ENCODE results near the gene CSF2RB. TPM values are rescaled to one million over a fixed set of nuclear protein-coding genes. Genes with fewer than 3 reads are reported as not detected.

CSF2RB gene
- total and polyA plus RNA-seq, 12 donors: 0.55 to 12.4 (median 4.4) TPM

DNA sequence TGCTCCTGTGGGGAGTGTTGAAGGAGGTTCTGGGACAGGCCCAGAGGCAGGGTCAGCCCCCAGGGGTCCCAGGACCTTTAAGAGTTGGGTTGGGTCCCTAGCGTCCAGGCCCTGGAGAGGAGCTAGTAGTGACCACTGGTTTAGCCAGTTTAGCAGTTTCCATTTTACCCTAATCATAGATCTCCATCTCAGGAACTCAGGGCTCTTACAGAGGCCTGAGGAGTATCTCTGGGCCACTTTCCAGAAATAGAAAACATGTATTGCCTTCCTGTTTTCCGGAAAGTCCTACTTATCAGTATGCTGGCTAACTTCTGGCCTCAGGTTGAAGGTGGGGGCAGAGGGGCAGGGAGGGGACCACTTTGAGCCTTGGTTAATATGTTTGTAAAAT lies 39.1 kb upstream of the CSF2RB start:
- H3K36me3 ChIP-seq (replicated peaks in 1 of 2): no peaks in the 10 kb centered on the region
- WGBS, 4 donors: 55 to 93% (median 72%) methylated on average over 1 to 2 of the region's 2 CpGs

DNA sequence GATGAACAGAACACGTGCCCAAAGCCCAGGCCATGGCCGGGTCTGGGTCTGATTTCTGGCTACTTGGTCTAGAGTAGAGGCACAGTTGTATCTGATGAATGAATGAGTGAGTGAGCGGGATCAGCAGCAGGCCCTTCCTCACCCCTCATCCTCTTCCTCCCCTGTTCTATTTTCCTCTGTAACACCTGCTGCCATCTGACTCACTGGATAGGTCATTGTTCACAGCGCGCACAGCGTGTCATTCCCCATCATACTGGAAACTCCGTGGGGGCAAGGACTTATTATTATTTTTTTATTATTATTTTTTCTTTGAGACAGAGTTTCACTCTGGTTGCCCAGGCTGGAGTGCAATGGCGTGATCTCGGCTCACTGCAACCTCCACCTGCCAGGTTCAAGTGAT lies 38.7 kb upstream of the CSF2RB start:
- TF ChIP-seq, protein P1, sequence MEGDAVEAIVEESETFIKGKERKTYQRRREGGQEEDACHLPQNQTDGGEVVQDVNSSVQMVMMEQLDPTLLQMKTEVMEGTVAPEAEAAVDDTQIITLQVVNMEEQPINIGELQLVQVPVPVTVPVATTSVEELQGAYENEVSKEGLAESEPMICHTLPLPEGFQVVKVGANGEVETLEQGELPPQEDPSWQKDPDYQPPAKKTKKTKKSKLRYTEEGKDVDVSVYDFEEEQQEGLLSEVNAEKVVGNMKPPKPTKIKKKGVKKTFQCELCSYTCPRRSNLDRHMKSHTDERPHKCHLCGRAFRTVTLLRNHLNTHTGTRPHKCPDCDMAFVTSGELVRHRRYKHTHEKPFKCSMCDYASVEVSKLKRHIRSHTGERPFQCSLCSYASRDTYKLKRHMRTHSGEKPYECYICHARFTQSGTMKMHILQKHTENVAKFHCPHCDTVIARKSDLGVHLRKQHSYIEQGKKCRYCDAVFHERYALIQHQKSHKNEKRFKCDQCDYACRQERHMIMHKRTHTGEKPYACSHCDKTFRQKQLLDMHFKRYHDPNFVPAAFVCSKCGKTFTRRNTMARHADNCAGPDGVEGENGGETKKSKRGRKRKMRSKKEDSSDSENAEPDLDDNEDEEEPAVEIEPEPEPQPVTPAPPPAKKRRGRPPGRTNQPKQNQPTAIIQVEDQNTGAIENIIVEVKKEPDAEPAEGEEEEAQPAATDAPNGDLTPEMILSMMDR (IDR thresholded peaks at IDR 0.05): no peak
- TF ChIP-seq POLR2A (IDR thresholded peaks at IDR 0.05): no peak
- Histone ChIP-seq H3K4me3 (no peak overlapping the region), H3K36me3 (replicated peaks in 1 of 2) (no peaks in the 10 kb centered on the region), H3K27me3 (no peaks in the 10 kb centered on the region), H3K27ac (no peak overlapping the region), H3K4me1 (replicated peaks in 1 of 2) (no peaks in the 10 kb centered on the region), H3K9me3 (replicated peaks in 1 of 3) (no peaks in the 10 kb centered on the region)
- 80 to 93% (median 90%) methylated on average over 9 of the region's 9 CpGs for WGBS, 4 donors
- intact Hi-C loops (cut with DNase I): loop anchor here (5.0 to 10.0 kb wide), 3 partner anchors 103 to 170 kb away; no protein-coding TSS in a partner anchor
- no peak for DNase-seq

More for the DNA sequence above, 39.1 kb upstream of the CSF2RB start:
- Histone ChIP-seq H3K27me3 (no peaks in the 10 kb centered on the region), H3K9me3 (replicated peaks in 1 of 3) (no peaks in the 10 kb centered on the region), H3K4me1 (replicated peaks in 1 of 2) (no peaks in the 10 kb centered on the region), H3K27ac (peak overlapping the region in 1 of 5 donors; percentile 72), H3K4me3 (no peak overlapping the region)
- no peak for DNase-seq
- TF ChIP-seq POLR2A (IDR thresholded peaks at IDR 0.05): no peak
- TF ChIP-seq, protein P1 (IDR thresholded peaks at IDR 0.05): no peak
- intact Hi-C loops (cut with DNase I): loop anchor here (5.0 to 10.0 kb wide), 2 partner anchors 103 to 170 kb away; no protein-coding TSS in a partner anchor

DNA sequence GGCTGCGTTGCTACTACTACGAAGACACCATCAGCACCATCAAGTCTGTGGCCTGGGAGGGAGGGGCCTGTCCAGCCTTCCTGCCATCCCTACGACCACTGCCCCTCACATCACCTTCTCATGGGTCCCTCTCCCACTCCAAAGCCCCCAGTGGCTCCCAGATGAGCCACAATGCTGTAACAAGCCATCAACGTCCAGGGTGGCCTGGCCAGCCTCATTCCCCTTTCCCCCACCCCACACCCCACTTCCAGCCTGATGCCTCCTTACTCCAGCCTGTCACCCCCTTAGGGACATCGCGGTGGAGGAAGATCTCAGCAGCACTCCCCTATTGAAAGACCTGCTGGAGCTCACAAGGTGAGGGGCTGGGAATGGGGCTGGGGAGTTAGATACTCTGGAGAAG lies 37.7 kb upstream of the CSF2RB start:
- Histone ChIP-seq H3K4me1 (replicated peaks in 1 of 2) (no peaks in the 10 kb centered on the region), H3K4me3 (no peak overlapping the region), H3K27me3 (no peaks in the 10 kb centered on the region), H3K9me3 (replicated peaks in 1 of 3) (no peaks in the 10 kb centered on the region), H3K27ac (no peak overlapping the region), H3K36me3 (replicated peaks in 1 of 2) (no peaks in the 10 kb centered on the region)
- DNase-seq: no peak
- WGBS, 4 donors: 79 to 83% (median 81%) methylated on average over 5 to 6 of the region's 6 CpGs
- intact Hi-C loops (cut with DNase I): loop anchor here in 1 of 2 donors (5.0 to 10.0 kb wide), 2 partner anchors 107 to 169 kb away; no protein-coding TSS in a partner anchor
- no peak for TF ChIP-seq POLR2A (IDR thresholded peaks at IDR 0.05)
- TF ChIP-seq, protein P1 (IDR thresholded peaks at IDR 0.05): no peak

DNA sequence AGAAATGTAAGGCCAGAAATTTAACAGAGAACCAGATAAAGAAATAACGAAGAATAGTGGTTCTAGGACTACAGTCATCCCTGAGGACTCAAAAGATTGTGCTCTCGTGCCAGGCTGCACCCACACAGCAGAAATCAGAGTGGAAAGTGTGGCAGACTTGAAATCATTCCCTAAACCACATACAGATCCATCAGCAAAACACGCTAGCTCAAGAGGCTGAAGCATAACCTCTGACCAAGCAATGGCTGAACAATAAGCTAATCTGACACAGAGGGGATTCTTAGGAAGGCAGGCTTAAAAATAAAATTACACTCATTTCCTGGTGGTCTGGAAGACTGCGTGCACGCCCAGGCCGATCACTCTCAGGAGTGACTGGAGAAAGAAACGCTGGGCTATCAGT lies 33.7 kb upstream of the CSF2RB start:
- no peak overlapping the region for H3K4me3 ChIP-seq
- no peak overlapping the region for H3K27ac ChIP-seq
- H3K36me3 ChIP-seq (replicated peaks in 1 of 2): no peaks in the 10 kb centered on the region
- WGBS, 4 donors: 76 to 85% (median 82%) methylated on average over 7 of the region's 7 CpGs
- no peak for TF ChIP-seq POLR2A (IDR thresholded peaks at IDR 0.05)
- TF ChIP-seq, protein P1 (IDR thresholded peaks at IDR 0.05): no peak
- DNase-seq: peak in 1 of 7 donors; percentile 21
- peaks cover 0 to 9% (median 0%) of the 10 kb centered on the region in 3 donors for H3K9me3 ChIP-seq (replicated peaks in 1 of 3)
- intact Hi-C loops (cut with DNase I): loop anchor here in 1 of 2 donors (5.0 to 10.0 kb wide), 2 partner anchors 103 to 165 kb away; no protein-coding TSS in a partner anchor
- no peaks in the 10 kb centered on the region for H3K4me1 ChIP-seq (replicated peaks in 1 of 2)
- no peaks in the 10 kb centered on the region for H3K27me3 ChIP-seq
